Measurements from ENCODE around the gene ATP6V0C.
"Not testable (repeated sequence)": the region's sequence is repeated elsewhere in the genome, so short reads cannot be mapped to it uniquely, and the experiment has no call there.

The ATP6V0C gene

DNA sequence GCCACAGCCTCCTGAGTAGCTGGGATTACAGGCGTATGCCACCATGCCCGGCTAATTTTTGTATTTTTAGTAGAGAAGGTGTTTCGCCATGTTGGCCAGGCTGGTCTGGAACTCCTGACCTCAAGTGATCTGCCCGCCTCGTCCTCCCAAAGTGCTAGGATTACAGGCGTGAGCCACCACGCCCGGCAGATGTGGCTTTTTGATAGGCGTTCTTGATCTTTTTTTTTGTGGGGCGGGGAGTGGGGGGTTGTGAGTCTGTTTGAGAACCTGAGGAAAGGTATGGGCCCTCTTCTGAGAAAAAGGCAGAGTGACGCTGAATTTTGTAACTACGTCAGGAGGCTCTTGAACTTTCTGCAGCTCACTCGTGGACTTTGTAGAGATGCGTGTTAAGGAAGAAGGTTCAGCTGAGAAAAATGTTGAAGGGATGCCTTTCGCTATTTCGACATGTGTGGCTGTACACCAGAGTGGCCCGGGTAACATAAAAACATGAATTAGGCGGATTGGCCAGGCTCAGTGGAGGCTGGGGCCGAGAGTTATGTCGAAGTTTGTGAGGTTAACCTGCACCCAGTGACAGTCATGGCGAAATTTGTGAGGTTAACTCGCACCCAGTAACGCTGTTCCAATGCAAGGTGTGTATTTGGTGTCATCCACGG lies 25.6 kb downstream of the ATP6V0C start:
- DNase-seq, result not testable (repeated sequence)

DNA sequence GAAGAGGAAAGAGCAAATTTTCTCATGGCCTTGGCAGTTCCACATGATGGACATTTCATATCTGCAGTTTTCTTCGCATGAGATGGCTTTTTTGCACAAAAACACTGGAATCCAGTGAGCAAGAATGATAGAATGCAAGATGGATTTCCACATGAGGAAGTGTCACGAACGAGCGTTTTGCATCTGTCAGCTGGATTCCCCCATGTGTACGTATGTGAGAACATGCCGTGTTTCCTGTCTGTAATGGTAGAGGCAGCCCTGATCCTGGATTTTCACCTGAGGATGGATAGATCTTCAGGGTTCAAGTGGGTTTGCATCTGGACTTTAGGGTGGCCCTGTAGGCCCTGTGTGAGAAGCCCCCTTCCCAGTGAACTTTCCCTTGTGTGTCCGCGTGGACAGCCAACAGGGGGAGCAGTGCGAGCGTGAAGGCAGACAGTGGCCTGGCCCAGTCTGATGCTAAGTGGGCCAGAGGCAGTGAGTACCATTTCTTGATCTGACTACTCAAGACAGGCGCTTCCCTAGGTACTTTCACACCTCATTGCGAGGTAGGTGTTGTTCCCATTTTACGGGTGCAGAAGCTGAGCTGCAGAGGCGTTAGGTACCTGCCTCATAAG lies 26.2 kb downstream of the ATP6V0C start:
- peak in 10 of 58 donors; percentile 3 to 55 (median 36) for DNase-seq

DNA sequence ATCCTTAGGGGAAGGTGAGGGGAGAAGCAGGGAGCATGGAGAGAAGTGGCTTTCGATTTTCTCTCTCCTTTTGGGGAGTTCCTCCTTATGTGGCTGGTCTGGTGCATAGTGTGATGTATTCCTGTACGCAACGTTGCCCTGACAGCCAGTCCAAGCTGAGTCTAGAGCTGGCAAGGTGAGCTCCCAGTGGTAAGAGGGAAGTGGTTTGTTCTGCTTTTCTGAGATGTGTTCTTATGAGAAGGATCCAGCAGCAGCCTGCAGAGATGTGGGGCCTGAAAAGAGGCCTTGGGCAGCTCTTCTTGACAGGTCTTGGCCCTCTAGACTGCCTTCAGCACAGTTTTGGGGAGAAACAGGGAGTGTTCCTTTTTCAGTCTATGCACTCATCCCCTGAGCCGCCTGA lies 27.2 kb downstream of the ATP6V0C start:
- DNase-seq, result not testable (repeated sequence)

DNA sequence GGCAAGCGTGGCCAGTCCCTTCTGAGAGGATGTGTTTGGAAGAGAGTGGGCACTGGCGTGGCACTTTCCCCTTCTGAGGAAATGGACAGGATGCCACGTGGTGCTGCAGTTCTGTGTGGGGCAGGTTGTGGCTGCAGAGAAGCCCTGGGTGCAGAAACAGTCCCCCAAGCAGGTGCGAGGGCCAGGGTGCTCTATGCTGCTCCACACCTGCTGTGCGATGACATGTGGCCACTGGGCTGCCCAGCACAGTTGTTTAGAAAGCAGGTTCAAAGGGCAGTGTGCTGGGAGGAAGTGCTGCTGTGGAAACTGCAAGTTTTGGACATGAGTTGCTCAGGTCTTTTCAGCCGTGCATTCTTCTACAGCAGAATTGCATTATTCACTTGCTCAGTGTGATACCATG lies 27.7 kb downstream of the ATP6V0C start:
- not testable (repeated sequence) for DNase-seq

DNA sequence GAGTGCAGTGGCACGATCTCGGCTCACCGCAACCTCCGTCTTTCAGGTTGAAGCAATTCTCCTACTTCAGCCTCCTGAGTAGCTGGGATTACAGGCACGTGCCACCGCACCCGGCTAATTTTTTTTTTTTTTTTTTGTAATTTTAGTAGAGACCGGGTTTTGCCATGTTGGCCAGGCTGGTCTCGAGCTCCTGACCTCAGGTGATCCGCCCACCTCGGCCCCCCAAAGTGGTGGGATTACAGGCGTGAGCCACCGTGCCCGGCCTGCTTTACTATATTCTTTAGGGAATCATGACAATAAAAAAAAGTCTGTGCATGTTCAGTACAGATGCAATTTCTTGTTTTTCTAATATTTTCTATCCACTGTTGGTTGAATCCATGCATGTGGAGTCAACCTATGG lies 30.0 kb downstream of the ATP6V0C start:
- not testable (repeated sequence) for DNase-seq

GRCh38 chr16:2550283-2550878 lies 36.6 kb downstream of the ATP6V0C start:
- not testable (repeated sequence) for DNase-seq

GRCh38 chr16:2551420-2551889 lies 37.7 kb downstream of the ATP6V0C start:
- DNase-seq, result not testable (repeated sequence)

- DNase-seq, result not testable (repeated sequence)
These were observed 41.1 kb downstream of the ATP6V0C start for GRCh38 chr16:2554709-2555425.

DNA sequence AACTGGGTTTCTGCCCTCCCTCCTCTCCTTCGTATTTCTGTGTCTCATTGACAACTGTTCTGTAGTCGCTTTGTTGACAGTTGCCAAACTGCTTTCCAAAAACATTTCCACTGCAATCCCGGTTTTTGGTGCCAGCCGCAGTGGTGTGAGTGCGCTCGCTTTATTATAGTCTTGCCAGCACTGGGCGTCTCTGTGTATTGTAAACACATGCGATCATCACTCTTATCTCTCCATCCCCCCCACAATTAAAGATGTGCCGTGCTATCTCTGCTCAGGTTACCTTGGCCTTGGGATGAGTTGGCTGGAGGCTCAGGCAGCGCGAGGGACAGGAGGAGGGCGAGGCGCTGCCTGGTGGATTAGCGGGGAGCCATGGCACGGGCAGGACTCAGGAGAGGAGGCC lies 43.4 kb downstream of the ATP6V0C start:
- DNase-seq, result not testable (repeated sequence)

GRCh38 chr16:2560131-2560797 lies 46.5 kb downstream of the ATP6V0C start:
- not testable (repeated sequence) for DNase-seq

DNA sequence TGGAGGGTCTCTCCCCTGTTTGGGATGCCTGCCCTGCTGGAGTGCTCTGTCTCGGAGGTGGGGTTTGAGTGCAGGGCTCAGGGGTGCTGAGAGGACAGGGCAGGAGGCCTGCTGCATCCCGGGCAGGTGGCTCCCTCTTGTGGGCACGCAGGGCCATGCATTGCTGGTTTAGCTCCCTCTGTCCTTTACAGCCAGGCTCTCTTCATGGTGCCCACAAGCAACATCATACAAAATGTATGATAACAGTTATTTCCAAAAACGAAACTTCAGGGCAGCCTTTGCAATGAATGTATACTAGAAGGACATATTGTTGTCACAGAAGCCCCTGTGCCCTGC lies 47.0 kb downstream of the ATP6V0C start:
- DNase-seq, result not testable (repeated sequence)

GRCh38 chr16:2567506-2567905 lies 53.8 kb downstream of the ATP6V0C start:
- not testable (repeated sequence) for DNase-seq

DNA sequence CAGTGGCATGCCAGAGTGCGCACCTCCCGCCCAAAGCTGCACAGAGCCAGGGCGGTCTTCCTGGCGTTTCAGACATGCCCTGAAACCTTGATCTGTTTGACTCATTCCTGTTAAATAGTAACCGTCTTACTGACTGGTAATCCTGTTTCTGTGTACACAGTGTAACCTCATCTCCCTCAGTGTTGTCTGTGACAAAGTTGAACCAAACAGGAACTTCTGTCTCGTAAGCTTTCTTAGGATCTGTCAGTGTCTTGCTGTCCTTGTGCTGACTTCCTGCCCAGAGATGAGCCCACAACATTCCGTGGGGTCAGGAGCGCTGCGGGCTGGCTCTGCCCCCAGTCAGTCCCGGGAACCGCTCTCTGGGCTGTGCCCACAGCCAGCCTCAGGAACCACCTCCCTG lies 54.8 kb downstream of the ATP6V0C start:
- DNase-seq, result not testable (repeated sequence)
